HTERT RPE-1 (cell line): ENCODE data around the gene PTH1R.

Experiments
- in situ Hi-C: fragments of 300-500 bp; cut with MboI; formaldehyde crosslinking; loops from 4 replicates; pipeline ENCODE4 v1.14.3; 2020; ENCODE audit warnings: low sequenced_read_pairs

PTH1R gene

GRCh38 chr3:46881596-46882376 lies 4.3 kb downstream of the PTH1R start:
- in situ Hi-C loops, result no loop called here

DNA sequence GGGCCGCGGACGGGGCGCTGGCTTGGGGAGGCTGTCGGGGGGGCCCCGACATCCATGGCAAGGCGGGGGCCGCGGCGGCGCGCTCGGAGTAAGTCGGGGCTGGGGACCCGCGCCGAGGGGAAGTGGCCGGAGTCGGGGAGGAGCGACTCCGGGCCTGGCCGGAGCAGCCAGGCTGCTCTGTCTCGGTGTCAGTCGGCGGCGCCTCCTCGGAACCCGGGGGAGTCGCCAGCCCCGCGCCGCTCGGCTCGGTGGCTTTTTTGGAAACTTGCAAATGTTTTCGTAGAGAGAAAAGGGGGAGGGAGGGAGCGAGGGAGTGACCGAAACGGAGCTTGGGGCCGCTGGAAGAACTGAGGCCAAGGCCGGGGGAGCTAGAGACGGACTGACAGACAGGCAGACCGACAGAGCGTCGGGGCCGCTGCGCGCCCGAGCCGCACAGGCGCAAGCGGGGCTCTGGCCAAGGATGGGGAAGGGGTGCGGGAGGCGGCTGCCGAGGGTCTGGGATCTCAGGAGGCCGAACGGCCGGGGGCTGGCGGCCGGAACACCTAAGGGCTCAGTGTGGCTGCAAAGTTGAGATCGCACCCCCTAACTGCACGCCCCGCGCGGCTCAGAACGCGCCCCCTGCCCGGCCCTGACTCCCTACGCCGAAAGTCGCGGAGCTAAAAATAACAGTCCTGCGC lies 5.0 kb downstream of the PTH1R start:
- in situ Hi-C loops, result no loop called here

- in situ Hi-C loops, result no loop called here
Observed at GRCh38 chr3:46883054-46883829, 5.7 kb downstream of the PTH1R start.

- in situ Hi-C loops, result no loop called here
Observed at GRCh38 chr3:46883830-46884185, 6.3 kb downstream of the PTH1R start.

GRCh38 chr3:46884427-46884826 lies 6.9 kb downstream of the PTH1R start:
- in situ Hi-C loops, result no loop called here

DNA sequence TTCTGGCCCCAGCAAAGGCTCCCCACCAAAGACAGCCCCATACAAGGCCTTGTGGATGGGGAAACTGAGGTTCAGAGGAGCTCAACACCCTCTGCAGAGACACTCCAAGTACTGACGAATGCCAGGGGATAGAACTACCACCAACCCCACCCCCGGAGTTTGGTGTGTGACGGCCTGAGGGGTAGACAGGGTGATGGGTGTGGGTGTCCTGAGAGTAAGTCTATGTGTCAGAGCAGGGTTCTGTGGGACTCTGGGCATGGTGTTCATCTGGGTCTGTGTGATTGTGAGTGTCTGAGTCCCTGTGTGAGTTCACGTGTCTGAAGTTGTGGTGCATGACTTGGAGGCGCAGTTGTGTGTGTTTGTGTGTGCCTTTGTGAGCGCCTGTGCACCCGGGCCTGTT lies 7.4 kb downstream of the PTH1R start:
- in situ Hi-C loops, result no loop called here

DNA sequence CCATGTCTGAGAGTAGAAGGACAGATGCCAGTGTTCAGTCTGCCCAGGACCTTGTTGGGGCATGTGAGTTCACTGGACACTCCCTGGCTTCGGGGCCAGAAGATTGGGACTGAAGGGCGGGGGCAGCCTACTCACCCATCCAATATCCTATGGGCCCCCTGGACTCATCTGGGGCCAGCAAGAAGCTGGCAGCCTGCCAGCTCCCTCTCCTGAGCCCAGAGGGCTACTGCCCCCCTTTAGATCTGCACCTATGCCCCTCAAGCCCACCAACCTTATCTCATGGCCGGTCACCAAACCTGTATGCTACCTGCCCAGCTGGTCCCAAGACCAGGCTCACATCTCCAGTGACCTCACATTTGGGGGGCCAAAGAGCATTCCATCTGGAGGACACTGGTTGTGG lies 8.1 kb downstream of the PTH1R start:
- in situ Hi-C loops, result no loop called here

- in situ Hi-C loops, result no loop called here
Observed at GRCh38 chr3:46887980-46888494, 10.5 kb downstream of the PTH1R start.

DNA sequence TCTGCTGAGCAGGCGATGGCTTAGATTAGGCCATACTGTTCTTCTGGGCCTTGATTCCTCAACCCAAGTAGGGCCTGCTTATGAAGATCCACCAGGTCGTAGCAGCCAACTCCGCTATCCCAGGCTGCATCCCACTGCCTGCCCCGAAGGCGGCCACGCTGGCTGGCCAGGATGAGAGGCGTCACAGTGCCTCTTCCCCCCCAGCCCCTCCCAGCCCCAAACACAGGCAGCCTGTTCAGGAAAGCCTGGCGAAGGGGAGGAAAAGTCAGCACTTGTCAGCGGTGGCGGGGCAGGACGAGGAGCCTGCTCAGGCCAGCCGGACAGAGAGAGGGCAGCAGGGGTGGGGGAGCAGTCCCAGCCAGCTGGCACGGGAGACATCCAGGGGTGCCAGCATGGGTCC lies 11.2 kb downstream of the PTH1R start:
- in situ Hi-C loops, result no loop called here

- in situ Hi-C loops, result no loop called here
Observed at GRCh38 chr3:46889381-46890110, 12.0 kb downstream of the PTH1R start.

- in situ Hi-C loops, result no loop called here
Observed at GRCh38 chr3:46890132-46890531, 12.6 kb downstream of the PTH1R start.

DNA sequence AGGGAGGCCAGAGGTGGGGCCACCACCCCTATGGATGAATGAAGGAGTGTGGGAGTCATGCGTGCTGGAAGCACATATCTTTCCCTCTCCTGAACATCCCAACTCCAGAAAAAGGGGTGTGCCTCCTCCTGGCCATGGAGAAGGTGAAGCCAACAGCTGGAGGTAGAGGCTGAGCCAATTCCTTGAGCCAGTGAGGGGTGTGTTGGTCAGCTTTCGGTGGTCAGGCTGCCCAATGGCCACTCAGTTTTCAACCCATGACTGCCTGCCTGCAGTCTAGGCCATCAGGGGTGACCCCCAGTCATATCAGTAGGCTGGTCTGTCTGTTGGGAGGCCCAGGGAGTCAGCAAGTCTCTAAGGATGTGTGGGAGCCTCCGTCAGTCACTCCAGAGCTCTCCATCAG lies 13.6 kb downstream of the PTH1R start:
- in situ Hi-C loops, result no loop called here

GRCh38 chr3:46892285-46893145 lies 15.0 kb downstream of the PTH1R start:
- in situ Hi-C loops, result no loop called here

DNA sequence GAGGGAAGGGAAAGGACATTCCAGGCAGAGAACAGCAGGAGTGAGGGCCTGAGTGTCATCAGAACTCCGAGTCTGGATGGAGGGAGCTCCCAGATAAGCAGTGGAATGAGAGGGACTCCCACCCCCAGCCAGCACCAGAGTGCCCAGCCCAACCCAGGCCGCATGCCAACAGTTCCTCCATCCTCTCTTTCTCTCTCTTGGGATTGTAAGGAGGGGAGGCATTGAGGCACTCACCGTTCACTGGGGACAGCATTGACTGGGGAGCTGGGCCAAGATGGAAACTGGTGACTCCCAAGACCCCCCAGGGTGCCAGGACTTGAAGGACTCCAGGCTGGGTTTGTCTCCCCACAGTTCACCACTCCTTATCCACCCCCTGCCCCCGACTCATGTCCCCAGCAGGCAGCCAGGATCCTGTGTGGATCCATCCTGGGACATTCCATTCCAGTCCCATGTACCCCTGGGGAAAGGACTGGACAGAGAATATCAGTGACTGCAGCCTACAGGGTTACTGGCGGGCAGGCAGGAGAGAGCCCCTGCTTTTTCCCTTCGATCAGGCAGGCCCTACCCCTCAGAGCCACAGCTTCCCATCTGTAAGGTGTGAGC lies 15.7 kb downstream of the PTH1R start:
- in situ Hi-C loops, result no loop called here

DNA sequence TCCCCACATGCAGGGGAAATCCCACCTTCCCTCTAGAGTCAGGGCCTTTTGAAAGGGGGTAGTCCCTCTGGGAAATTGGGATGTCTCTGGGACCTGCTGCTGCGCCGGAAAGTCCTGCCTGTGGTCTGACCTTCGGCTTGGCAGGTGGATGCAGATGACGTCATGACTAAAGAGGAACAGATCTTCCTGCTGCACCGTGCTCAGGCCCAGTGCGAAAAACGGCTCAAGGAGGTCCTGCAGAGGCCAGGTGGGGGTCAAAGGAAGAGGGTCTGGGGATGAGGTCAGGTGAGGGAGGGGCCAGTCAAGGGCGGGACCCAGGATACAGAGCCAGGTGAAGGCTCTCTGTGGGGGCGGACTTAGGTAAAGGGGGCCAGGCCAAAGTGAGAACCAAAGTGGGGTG lies 16.2 kb downstream of the PTH1R start:
- in situ Hi-C loops, result no loop called here

DNA sequence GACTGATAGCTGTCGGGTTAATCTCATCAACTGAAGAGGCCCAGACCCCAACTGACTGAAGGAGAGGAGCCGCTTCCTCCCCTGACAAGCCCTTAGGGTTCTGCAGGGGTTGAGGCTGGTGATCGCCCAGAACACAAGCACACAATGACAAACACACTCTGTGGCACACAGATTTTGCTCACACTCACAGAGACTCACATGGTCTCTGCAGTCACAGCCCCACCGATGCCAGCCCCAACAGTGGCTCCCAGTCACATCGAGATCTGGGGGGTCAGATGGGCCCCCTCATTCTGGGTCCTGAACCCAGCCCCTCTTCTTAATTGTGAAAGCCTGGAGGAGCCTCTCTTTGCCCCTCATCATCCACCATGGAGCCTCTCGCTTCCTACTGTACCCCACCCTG lies 16.7 kb downstream of the PTH1R start:
- in situ Hi-C loops, result no loop called here

DNA sequence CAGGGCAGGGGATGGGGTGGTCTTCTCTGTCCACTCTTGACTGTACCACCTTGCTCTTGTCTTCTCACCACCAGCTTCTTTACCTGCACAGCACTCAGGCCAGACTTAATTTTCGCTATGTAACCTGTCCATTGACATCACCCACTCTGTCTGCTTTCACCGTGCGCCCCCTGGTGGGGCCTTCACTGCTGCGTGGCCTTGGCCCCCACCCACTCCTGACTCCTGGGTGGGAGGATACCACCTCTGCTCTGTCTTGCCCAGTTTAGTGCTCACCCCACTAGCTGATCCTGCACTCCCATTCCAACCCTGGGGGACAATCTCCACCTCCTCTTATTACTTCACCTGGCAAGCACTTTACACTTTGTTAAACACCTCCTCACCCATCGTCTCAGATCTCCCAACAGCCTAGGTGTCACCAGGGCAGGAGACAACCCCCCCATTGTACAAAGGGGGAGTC lies 17.7 kb downstream of the PTH1R start:
- in situ Hi-C loops, result no loop called here

- in situ Hi-C loops, result no loop called here
Observed at GRCh38 chr3:46895761-46896160, 18.2 kb downstream of the PTH1R start.

DNA sequence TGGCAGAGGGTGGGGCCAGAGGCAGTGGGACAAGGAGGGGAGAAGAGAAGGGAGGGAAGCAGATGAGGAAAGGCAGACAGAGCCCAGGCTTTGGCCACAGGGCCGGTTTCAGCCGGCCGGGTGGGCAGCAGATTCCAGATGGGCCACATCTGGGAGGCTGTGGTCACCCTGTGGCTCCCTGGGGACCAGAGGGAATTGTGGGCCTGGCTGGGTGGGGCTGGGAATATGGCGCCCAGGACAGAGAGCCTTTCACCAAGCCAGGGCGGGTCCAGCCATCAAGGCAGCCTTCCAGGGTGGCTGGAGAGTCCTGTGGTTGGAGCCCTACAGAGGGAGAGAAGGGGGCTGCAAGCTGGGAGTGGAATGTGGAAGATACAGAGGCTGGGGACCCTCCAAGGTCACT lies 18.9 kb downstream of the PTH1R start:
- in situ Hi-C loops, result no loop called here

- in situ Hi-C loops, result no loop called here
Observed at GRCh38 chr3:46897031-46897430, 19.5 kb downstream of the PTH1R start.
